HG03378 (cell line): ENCODE data around the gene IFI27L2.

ENCODE experiments used
- ATAC-seq: cut with Tn5 transposase; IDR thresholded peaks from one replicate; pipeline ENCODE4 v1.9.1; 2021; ENCODE audit warnings: mild to moderate bottlenecking, moderate library complexity; ENCODE audit not compliant: unreplicated experiment

The IFI27L2 gene

GRCh38 chr14:94153750-94154342 is 24.4 kb upstream of the IFI27L2 start:
- ATAC-seq = no peak

- no peak for ATAC-seq
Observed at GRCh38 chr14:94152676-94153075, 23.3 kb upstream of the IFI27L2 start.

GRCh38 chr14:94145902-94146527 is 16.6 kb upstream of the IFI27L2 start:
- no peak for ATAC-seq

GRCh38 chr14:94144765-94145164 is 15.4 kb upstream of the IFI27L2 start:
- no peak for ATAC-seq

- no peak for ATAC-seq
Observed at GRCh38 chr14:94143711-94144110, 14.3 kb upstream of the IFI27L2 start.

GRCh38 chr14:94143239-94143638 is 13.8 kb upstream of the IFI27L2 start:
- ATAC-seq = no peak

GRCh38 chr14:94142836-94143235 is 13.4 kb upstream of the IFI27L2 start:
- no peak for ATAC-seq

- no peak for ATAC-seq
Observed at GRCh38 chr14:94142247-94142646, 12.8 kb upstream of the IFI27L2 start.

GRCh38 chr14:94139421-94139820 is 10.0 kb upstream of the IFI27L2 start:
- no peak for ATAC-seq

GRCh38 chr14:94139006-94139405 is 9.6 kb upstream of the IFI27L2 start:
- ATAC-seq = no peak

- no peak for ATAC-seq
Observed at GRCh38 chr14:94138251-94138650, 8.8 kb upstream of the IFI27L2 start.

GRCh38 chr14:94136575-94137331 is 7.3 kb upstream of the IFI27L2 start:
- peak; percentile 58 for ATAC-seq

GRCh38 chr14:94135476-94135875 is 6.1 kb upstream of the IFI27L2 start:
- ATAC-seq = no peak

- ATAC-seq = peak; percentile 67
Observed at GRCh38 chr14:94132285-94132887, 3.0 kb upstream of the IFI27L2 start.

GRCh38 chr14:94129758-94130414 is 482 bp upstream of the IFI27L2 start:
- no peak for ATAC-seq

- no peak for ATAC-seq
Observed at GRCh38 chr14:94128216-94128839, 1.1 kb downstream of the IFI27L2 start.

GRCh38 chr14:94127330-94127729 is 2.1 kb downstream of the IFI27L2 start:
- no peak for ATAC-seq

- ATAC-seq = no peak
Observed at GRCh38 chr14:94126800-94127199, 2.6 kb downstream of the IFI27L2 start.

GRCh38 chr14:94126419-94126677 is 3.1 kb downstream of the IFI27L2 start:
- ATAC-seq = no peak

- no peak for ATAC-seq
Observed at GRCh38 chr14:94125659-94126418, 3.6 kb downstream of the IFI27L2 start.
